NB4 (cell line): ENCODE data around the gene IQSEC3.

Source experiments
- DNase-seq: peaks from one replicate; pipeline ENCODE4 v3.0.0; 2010; ENCODE audit warnings: low read depth
- H3K4me3 ChIP-seq: one replicate; pipeline ENCODE4 v1.5.1; 2011; ENCODE audit warnings: mild to moderate bottlenecking, low read depth, low read length, moderate library complexity
- CTCF ChIP-seq: IDR thresholded peaks from one replicate; pipeline ENCODE4 v1.5.1; 2012; ENCODE audit warnings: low read depth, low read length
- MAX ChIP-seq: IDR thresholded peaks from 2 replicates; pipeline ENCODE4 v1.6.1; 2011; ENCODE audit warnings: low read depth, low read length
- MYC ChIP-seq: IDR thresholded peaks from 2 replicates; pipeline ENCODE4 v1.6.1; 2011; ENCODE audit warnings: low read depth, low read length
- POLR2A ChIP-seq: IDR thresholded peaks from 2 replicates; pipeline ENCODE4 v1.6.1; 2011; ENCODE audit warnings: mild to moderate bottlenecking; ENCODE audit not compliant: insufficient read length; ENCODE audit errors: extremely low read depth

IQSEC3 gene

GRCh38 chr12:197347-197746 is 130.8 kb downstream of the IQSEC3 start:
- TF ChIP-seq MAX, result no peak
- no peak for TF ChIP-seq MYC
- no peak for TF ChIP-seq CTCF
- TF ChIP-seq POLR2A, result no peak
- H3K4me3 ChIP-seq, result no peak overlapping the region
- DNase-seq, result no peak

- H3K4me3 ChIP-seq, result no peak overlapping the region
- no peak for DNase-seq
- TF ChIP-seq MAX, result no peak
- no peak for TF ChIP-seq MYC
- no peak for TF ChIP-seq CTCF
- no peak for TF ChIP-seq POLR2A
These were observed 131.5 kb downstream of the IQSEC3 start for GRCh38 chr12:197911-198695.

- no peak for DNase-seq
- H3K4me3 ChIP-seq, result no peak overlapping the region
- TF ChIP-seq POLR2A, result no peak
- no peak for TF ChIP-seq CTCF
- no peak for TF ChIP-seq MYC
- TF ChIP-seq MAX, result no peak
These were observed 132.1 kb downstream of the IQSEC3 start for GRCh38 chr12:198705-199104.

GRCh38 chr12:201361-201760 is 134.8 kb downstream of the IQSEC3 start:
- H3K4me3 ChIP-seq, result no peak overlapping the region
- TF ChIP-seq CTCF (no peak), MAX (no peak), POLR2A (no peak), MYC (no peak)
- DNase-seq, result no peak

- H3K4me3 ChIP-seq, result no peak overlapping the region
- TF ChIP-seq MAX (no peak), MYC (no peak), POLR2A (no peak), CTCF (no peak)
- DNase-seq, result no peak
These were observed 135.6 kb downstream of the IQSEC3 start for GRCh38 chr12:202081-202731.
